GM19324 (cell line): Measurements from ENCODE around the gene WDR89.
"Not testable (repeated sequence)": the region's sequence is repeated elsewhere in the genome, so short reads cannot be mapped to it uniquely, and the experiment has no call there.

Experiments used
- ATAC-seq: cut with Tn5 transposase; IDR thresholded peaks from one replicate; pipeline ENCODE4 v1.9.1; 2021; ENCODE audit warnings: mild to moderate bottlenecking, moderate library complexity; ENCODE audit not compliant: unreplicated experiment, low FRiP score

The WDR89 gene, protein sequence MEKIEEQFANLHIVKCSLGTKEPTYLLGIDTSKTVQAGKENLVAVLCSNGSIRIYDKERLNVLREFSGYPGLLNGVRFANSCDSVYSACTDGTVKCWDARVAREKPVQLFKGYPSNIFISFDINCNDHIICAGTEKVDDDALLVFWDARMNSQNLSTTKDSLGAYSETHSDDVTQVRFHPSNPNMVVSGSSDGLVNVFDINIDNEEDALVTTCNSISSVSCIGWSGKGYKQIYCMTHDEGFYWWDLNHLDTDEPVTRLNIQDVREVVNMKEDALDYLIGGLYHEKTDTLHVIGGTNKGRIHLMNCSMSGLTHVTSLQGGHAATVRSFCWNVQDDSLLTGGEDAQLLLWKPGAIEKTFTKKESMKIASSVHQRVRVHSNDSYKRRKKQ

DNA sequence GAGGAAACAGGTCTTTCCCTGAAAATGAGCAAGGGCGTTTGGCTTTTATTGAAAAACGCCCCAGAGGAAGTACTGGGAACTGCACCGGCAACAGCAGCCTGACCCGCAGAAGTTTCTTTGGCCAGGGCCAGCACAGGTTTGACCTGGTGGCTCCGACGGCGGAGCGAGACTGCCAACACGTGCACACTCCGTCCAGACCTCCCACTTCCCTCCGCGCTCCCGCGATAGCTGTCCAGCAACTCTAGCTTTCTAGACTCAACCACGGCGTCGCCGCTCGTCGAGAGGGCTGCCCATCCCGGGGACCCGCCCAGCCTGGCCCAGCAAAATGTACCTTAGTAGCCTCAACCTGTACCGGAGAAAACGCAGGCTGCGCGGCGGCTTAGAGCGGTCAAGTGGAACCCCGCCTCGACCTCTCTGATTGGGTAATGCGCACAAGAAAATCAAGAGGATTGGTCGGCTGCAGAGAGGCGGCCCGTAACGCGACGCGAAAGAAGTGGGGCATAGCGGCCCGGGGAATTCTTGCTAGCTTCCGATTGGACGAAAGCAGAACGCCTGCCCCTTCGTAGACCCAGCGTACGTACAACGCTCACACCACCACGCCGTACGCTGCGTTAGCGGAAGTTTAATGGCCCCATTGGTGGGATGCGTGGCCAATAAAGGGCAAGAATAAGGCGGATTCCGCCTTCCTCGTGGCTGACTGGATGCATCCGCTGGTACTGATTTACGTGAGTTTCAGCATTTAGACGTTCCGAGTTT, at the start of gene WDR89:
WDR89 (minus strand) TSS at position 399 of the 756 bp plus-strand sequence. CDS start 41,929 bp downstream, outside the sequence.
- peak; percentile 93 for ATAC-seq

DNA sequence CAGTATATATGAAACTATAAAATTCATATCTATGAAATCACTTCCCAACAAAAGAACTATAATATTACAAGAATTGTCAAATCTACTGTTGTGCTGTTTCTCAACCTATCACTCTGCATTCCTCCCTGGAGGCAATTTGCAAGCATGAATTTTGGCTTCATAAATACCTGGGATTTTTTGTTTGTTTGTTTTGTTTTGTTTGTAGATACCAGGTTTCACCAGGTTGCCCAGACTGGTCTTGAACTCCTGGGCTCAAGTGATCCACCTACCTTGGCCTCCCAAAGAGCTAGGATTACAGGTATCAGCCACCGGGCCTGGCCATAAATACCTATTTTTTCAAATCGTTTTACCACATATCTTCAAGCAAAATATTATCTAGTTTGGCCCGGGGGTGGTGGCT, 47.5 kb upstream of the WDR89 start:
- no peak for ATAC-seq

DNA sequence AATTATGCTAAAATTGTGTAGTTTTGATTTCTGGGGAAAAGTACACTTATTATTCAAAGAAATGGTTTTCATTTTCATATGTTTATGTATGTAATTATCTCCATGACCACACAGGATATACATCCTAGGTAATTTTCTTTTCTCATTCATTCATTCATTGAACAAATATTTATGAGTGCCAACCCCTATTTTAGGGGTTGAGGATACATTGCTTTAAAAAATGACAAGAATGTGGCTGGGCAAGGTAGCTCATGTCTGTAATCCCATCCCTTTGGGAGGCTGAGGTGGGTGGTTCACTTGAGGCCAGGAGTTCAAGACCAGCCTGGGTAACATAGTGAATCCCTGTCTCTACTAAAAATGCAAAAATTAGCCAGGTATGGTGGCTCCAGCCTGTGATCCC, 45.3 kb upstream of the WDR89 start:
- no peak for ATAC-seq

DNA sequence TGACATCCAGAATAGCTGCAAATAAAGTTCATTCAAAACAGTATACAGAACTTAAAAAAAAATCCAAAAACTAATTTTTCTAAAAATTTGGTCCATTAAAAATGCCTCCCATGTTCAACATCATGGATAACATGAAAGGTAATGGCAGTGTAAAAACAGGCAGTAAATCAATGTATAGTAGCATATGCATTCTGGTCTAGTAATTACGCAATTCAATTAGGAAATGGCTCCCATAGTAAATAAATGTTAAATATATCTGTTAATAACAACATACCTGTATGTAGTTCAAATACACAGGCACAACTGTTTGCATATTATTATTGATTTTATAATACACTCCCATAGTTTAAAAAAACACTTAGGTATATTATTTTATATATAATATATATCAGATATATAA, 43.7 kb upstream of the WDR89 start:
- ATAC-seq: no peak

DNA sequence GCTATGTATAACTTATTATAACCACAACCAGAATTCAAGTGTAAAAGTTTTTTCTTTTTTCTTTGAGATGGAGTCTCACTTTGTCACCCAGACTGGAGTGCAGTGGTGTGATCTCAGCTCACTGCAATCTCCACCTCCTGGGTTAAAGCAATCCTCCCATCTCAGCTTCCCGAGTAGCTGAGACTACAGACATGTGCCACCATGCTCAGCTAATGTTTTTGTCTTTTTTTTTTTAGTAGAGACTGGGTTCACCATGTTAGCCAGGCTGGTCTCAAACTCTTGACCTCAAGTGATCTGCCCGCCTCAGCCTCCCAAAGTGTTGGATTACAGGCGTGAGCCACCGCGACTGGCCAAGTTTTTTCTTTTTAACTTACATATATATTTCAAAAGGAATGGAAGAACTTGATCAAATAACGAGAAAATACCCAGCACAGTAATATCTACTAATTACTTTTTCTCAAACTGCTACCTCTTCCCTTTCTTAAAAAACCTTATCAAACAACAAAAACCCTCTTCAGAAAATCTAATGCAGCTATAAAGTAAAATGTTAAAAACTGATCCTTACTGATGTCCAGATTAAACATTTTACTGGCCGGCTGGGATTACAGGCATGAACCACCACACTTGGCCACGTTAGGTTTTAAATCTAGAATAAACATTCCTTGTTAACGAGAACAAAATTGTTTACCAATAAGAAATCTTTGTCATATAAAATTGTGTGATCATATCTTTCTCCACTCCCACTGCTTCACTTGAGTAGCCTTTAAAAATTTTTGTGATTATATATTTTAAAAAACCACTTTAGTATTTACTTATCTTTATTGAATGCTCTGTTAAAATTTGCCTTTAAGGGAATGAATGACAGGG, 41.3 kb upstream of the WDR89 start:
- no peak for ATAC-seq

DNA sequence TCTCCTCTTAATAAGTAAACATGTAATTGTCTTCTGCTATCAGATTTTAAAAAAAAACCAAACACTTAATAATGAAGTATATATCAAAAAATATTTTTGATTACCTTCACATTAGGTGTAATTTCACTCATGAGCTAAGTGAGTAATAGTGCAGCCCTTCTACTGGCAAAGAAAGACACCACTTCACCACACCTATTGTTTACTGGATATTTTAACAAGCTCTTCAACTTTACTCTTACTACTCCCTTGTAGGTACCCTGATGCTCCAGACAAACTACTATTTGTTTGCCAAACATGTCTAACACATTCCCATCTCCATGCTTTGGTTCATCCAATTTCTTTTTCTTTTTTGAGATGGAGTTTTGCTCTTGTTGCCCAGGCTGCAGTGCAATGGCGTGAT, 36.9 kb upstream of the WDR89 start:
- no peak for ATAC-seq

DNA sequence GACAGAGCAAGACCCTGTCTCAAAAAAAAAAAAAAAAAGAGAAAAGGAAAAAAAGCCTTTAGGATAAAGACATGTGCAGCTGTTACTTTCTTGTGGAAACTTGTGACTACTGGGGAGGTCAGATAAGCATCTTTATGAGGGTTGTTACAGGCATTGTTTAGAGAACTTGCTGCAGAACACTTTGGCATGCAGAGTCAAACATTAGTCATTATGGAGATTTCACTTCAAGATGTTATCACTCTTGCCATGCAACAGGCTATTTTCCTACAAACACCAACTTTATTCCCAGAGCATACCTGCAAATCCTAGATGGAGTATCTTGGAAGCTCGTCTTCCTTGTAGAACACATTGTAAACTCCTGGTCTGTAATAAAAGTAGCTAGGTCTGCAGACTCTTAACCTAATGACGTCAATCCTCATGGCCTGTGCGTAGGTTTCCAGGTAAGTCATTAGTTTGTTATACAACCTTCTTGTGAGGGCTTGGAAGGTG, 36.3 kb upstream of the WDR89 start:
- ATAC-seq: no peak

DNA sequence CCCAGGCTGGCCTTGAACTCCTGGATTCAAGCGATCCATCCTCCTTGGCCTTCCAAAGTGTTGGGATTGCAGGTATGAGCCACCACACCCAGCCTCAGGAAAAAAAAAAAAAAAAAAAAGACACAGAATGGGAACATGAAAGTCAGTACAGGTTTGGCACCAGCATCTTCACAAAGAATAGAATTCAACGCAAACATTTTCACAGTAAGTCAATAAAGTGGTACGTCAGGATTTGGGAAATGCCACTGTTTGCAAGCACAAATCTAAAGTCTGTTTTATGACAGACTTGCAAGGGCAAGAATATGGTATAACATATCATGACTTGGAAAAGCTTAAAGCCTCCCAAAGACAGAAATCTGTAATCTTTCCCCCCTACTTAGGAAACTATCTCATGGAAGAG, 34.9 kb upstream of the WDR89 start:
- ATAC-seq: no peak

DNA sequence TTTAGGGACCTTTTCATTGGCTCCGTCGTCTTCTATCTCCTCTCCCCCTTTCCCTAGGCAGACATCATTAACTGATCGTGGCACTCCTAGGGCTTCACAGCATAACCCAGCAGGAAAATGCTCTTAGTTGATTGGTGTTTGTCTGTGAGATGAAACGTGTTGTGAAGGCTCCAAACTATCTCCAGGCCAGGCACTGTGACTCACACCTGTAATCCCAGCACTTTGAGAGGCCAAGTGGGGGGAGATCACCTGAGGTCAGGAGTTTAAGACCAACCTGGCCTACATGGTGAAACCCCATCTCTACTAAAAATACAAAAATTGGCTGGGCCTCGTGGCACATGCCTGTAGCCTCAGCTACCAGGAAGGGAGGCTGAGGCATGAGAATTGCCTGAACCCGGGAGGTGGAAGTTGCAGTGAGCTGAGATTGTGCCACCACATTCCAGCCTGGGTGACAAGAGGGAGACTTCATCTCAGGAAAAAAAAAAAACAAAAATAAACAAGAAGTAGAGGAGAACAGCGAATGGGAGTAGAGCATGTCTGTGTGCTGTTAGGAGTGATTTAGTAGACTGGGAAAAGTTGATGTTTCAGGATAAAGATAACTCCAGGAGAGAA, 32.3 kb upstream of the WDR89 start:
- no peak for ATAC-seq

DNA sequence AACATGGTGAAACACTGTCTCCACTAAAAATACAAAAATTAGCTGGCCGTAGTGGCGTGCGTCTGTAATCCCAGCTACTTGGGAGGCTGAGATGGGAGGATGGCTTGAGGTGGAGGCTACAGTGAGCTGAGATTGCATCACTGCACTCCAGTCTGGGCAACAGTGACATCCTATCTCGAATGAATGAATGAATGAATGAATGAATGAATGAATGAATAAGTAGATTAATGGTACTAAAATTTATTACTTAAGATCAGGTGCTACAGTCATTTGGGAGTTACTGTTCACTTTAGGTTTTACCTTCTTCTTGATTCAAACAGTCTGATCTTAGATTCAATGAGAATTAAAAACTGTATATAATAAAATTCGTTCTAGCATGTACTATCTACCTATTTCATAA, 31.6 kb upstream of the WDR89 start:
- ATAC-seq: no peak

DNA sequence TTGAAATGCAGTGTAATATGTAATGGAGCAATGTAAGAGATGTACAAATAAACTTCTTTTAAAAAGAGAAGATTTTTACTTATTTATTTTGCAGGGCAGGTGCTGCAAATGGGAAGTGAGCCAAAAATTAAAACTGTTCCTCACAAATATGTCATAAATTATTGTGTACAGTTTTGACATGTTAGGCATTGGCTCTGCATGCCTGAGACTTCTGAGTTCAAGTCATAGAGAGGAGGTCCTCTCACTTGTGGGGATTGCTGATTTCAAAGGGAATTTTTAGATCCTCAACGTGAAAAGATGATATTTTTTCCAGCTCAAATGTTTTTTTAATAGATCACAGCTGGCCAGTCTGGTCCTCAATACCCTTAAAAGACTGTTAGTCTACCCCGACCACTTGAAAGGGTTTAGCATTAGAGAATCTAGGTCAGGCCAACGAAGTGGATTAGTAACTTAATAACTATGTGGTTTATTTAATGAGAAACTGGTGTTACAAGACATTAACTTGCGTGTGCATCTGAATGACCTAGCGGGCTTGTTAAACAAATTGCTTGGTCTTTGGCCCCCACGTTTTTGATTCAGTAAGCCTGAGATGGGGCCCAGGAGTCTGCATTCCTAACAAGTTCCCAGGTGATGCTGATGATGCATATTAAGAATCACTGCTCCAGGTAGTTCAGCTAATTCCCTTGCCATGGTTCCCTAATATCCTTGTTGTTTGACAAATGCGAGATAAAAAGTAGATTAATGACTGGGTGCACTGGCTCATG, 30.9 kb upstream of the WDR89 start:
- ATAC-seq: no peak

DNA sequence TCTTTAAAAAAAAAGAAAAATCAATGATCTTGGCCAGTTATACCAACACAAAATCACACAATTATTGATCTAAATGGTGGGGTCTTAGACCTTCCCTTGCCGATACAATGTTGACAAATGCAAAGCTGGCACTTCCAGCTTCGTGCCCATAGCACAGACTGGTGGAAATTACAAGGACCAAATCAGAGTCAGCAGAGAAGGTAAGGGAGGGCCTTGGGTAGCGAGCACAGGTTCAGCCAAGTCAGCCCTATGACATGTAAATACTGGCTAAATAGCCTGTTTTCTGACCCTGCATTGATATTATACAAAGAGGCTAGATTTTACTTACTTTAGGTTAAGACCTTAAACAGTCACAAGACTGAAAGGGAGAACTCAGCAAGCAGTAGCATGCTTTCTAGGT, 30.3 kb upstream of the WDR89 start:
- no peak for ATAC-seq

DNA sequence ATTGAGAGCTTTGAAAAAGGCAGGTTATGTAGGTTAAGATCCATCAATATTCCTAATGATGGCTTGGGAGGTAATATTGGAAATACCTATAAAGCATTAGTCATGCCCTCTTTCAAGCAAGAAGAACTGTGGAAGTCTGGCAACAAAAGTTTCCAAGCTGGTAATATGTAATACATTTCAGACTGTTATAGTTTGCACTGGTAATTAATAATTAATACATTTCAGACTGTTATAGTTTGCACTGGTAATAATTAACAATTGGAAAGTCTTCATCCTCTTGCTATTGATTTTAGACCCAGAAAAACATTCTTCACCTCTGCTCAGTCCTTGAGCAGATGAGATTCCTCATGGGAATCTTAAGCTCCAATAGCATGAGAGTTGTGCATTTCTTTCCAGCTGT, 29.0 kb upstream of the WDR89 start:
- no peak for ATAC-seq

DNA sequence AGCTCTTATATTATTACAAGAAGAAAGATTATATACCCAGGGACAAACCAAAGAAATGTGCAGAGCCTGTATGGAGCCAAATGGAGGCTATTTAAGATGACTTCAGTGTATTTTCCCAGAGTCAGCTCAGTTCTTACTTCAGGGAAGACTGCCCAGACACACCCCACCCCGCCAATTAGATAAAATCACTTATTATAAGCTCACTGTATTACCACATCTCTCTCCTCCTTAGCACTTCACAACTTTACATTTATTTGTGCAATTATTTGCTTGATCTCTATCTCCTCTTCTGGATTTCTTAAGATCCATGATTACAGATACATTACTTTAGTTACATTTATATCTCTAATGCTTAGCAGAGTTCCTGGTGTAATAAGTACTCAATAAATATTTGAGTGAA, 24.7 kb upstream of the WDR89 start:
- no peak for ATAC-seq

DNA sequence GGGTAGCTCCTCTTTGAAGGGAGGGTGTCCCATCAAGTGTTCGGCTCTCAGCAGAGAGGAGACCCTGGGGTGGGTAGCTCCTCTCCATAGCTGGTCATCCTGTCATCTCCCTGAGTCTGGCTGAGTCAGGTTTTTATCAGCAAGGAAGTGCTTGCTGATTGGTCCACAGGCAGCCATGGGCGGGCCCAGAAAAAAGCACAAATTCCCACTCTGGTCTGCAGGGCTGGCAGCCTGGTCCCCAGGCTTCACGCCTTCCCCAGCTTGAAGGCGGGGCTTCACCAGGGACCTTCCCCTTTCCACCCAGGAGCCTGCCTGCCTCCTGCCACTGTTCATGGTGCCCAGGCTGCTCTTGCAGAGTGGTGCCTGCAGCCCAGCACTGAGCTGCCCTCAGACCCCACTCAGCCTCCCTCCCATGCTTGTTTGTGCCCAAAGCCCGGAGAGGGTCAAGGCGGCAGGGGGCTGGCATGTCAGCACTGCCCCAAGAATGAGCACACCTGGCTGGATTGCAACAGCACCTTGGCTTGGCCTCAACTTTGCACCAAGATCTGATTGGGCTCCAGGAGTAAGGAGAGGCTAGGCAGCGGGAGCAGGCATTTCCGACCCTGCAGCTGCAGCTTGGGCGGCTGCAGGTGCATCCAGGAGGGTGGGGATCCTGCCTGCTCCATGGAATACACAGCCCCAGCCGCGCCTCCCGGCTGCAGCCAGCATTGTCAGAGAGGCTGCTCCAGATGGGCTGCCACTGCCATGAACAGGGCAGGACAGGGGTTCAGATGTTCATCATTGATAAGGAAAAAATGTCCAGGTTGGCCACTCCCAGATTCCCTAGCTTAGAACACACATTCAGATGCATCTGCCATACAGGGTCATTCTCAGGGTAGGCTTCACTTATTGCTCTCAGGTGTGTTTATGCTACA, 22.0 kb upstream of the WDR89 start:
- no peak for ATAC-seq

DNA sequence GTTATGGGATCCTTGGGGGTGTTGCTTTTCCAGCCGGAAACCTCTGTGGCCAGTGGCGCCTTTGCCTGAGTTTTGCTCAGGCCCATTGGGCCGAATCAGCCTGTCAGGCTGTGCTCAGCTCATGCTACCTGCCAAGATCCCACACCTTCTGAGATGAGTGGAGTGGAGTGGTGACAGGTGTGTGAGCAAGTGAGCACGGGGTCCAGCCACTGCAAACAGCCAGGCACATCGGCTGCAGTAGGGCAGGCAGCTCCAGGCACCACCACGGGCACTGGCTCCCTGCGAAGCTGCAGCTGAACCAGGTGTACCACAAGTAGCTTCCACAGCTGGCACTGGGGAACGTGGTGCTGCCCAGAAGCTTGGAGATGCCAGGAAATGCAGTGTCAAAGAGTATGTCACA, 21.1 kb upstream of the WDR89 start:
- no peak for ATAC-seq

DNA sequence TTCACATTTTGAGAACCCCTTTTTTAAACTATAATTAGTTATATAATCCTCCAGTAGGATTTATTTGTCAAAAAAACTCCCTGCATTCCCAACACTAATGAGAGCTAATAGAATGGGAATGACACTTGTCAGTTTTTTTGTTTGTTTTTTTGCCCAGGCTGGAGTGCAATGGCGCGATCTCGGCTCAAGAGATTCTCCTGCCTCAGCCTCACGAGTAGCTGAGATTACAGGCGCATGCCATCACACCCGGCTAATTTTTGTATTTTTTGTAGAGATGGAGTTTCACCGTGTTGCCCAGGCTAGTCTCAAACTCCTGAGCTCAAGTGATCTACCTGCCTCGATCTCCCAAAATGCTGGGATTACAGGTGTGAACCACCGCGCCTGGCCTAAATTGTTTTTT, 20.2 kb upstream of the WDR89 start:
- ATAC-seq: not testable (repeated sequence)

DNA sequence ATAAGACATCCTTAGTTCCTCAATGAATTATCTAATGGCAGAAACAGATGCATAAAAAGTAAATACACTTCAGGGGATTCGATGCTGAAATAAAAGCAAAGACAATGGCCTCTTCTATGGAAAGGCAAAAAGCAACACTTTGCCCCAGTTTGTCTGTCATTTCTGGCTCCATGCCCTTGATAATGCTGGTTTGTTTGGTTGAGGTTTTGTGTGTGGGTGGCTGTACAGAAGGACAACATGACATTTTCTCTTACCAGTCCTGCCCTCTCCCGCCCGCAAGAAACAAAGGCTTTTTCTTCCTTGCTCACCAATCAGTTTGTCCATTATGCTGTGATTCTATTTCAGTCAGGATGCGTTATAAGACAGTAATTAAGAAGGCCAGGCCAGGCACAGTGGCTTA, 18.1 kb upstream of the WDR89 start:
- ATAC-seq: no peak

DNA sequence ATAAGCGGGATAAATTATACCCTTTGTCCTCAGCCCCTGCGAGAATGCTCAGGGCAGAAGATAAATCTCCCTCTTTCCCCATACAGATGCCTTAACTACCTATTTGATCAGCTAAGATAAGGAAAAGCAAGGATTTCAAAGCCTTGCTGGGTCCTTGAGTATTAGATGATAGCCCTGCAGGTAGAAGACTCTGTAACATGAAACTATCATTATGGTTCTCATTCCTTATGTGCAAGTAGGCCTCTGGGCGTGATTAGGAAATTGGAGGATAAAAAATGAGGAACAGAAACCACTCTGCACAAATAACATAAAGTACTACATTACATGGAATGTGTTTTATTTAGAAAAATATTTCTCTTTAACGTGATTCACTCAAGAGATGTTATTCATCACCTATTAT, 14.5 kb upstream of the WDR89 start:
- ATAC-seq: no peak
